HG02763 (cell line): Measurements from ENCODE around the gene ZNF177.
A peak's percentile ranks its signal among the peaks of the same experiment; 100 is the strongest.
"Not testable (repeated sequence)": the region's sequence is repeated elsewhere in the genome, so short reads cannot be mapped to it uniquely, and the experiment has no call there.

ENCODE experiments used
- ATAC-seq: cut with Tn5 transposase; IDR thresholded peaks from one replicate; pipeline ENCODE4 v1.9.1; 2021; ENCODE audit warnings: mild to moderate bottlenecking, moderate library complexity; ENCODE audit not compliant: unreplicated experiment

The ZNF177 gene

DNA sequence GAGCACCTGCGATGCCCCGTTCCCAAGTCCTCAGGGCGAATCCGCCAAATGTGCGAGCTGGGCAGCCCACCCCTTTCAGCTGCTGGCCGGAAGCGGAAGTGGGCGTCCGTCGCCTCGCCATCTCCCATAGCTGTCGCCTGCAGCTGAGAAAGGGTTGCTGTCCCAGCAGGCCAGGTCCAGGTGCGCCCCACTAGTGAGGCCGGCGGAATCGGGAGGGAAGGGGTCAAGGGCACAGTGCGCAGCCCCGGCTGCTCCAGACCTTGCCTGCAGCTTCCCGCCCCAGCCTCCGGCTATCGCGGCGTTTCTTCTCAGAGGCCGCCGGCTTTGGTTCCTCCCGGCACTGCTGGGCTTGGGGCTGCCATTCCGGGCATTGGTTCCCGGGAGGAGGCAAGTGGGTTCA lies at the start of gene ZNF177:
TSS of gene ZNF177 (plus strand) at position 109 of the 400 bp plus-strand sequence. CDS start 15,299 bp downstream, outside the sequence.
- no peak for ATAC-seq

DNA sequence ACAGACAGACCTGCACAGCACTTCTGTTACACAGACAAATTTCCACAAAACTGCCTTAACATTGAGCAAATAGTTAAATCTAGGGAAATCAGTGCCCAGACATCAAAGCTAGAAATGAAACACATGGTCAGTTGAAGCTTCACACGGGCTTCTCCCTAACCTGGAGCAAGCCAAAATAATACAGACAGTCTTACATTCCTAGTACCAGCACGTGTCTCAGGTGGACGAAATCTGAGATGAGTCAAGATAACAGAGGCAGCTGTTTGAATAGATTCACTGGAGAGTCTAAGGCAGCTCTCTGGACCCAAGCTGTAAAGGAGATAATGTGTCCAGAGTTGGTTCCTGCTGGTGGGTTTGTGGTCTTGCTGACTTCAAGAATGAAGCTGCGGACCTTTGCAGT lies 49.1 kb upstream of the ZNF177 start:
- no peak for ATAC-seq

DNA sequence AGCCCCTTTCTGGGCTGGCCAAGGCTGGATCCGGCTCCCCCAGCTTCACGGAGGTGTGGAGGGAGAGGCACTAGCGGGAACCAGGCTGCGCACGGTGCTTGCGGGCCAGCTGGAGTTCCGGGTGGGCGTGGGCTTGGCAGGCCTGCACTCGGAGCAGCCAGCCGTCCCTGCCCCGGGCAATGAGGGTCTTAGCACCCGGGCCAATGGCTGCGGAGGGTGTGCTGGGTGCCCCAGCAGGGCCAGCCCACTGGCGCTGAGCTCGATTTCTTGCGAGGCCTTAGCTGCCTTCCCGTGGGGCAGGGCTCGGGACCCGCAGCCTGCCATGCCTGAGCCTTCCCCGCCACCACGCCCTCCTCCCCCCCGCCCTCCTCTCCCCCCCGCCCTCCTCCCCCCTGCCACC lies 41.5 kb upstream of the ZNF177 start:
- ATAC-seq, result no peak

DNA sequence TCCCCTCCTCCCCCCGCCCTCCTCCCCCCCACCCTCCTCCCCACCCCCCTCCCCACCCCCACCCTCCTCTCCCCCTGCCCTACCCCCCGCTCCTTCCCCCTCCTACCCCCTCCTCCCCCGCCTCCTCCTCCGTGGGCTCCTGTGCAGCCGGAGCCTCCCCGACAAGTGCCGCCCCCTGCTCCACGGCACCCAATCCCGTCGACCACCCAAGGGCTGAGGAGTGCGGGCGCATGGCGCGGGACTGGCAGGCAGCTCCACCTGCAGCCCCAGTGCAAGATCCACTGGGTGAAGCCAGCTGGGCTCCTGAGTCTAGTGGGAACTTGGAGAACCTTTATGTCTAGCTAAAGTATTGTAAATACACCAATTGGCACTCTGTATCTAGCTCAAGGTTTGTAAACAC lies 41.1 kb upstream of the ZNF177 start:
- not testable (repeated sequence) for ATAC-seq

DNA sequence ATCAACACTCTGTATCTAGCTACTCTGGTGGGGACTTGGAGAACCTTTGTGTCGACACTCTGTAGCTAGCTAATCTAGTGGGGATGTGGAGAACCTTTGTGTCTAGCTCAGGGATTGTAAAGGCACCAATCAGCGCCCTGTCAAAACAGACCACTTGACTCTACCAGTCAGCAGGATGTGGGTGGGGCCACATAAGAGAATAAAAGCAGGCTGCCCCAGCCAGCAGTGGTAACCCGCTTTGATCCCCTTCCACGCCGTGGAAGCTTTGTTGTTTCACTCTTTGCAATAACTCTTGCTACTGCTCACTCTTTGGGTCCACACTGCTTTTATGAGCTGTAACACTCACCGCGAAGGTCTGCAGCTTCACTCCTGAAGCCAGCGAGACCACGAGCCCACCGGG lies 40.6 kb upstream of the ZNF177 start:
- ATAC-seq, result not testable (repeated sequence)

DNA sequence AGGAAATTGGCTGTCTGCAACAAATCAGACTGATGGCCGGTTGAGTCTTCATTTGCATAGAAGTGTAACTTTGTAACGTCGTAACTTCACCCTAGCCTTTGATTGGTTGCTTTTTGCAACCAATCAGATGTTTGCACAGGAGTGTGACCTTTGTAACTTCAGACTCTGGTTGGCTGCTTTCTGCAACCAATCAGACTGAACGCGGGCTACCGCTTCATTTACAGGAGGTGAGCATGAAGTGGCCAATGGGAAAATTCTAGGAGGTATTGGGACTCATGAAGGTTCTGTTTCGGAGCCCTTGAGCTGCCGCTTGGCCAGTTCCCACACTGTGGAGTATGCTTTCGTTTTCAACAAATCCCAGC lies 39.3 kb upstream of the ZNF177 start:
- ATAC-seq, result peak; percentile 26

DNA sequence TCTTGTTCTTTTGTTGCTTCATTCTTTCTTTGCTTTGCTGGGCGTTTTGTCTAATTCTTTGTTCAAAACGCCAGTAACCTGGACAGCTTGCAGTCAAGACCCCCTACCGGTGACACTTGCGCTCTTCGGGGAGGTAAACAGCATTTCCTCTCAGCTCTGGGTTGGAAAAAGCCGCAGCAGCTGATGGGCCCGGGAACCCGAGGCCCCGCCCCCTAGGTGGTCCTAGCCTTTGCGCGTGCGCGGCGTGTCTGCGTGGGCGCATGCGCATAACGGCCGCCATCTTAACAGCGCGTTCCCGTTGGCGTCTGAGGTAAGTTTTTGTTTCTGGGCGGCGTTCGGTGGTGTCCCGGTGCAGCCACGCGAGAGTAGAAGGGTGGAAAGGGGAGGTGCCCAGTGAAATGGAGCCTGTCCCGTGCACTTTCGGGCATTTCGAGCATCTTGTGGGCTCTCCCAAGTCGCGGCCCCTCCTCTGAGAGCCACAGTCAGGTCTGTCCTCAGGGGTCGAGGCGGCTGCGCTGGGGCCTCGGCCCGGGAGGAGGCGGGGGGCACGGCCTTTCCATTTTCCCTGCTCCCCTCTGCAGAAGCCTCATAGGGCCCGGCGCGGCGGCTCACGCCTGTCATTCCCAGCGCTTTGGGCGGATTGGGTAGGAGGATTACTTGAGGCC lies 38.8 kb upstream of the ZNF177 start, which contains the start of gene ZNF559:
TSS of gene ZNF559 (plus strand) at position 261 of the 665 bp plus-strand sequence. CDS start 14,371 bp downstream, outside the sequence.
- peak; percentile 94 for ATAC-seq

DNA sequence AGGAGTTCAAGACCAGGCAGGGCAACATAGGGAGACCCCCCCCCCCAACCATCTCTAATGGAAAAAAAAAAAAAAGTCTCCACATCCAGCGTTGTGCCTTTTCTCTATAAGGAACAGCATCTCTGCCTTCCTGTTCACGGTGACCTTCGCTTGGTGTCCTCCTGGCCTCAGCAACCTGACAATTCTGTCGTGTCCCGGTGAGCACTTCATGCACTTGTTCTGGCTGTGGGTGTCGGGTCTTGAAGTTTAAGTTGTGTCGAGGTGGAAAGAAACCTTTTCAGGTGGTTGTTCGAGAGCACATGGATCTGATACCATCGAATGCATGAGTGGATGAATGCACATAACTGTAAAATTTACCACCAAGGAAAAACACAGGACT lies 38.2 kb upstream of the ZNF177 start:
- ATAC-seq, result no peak

DNA sequence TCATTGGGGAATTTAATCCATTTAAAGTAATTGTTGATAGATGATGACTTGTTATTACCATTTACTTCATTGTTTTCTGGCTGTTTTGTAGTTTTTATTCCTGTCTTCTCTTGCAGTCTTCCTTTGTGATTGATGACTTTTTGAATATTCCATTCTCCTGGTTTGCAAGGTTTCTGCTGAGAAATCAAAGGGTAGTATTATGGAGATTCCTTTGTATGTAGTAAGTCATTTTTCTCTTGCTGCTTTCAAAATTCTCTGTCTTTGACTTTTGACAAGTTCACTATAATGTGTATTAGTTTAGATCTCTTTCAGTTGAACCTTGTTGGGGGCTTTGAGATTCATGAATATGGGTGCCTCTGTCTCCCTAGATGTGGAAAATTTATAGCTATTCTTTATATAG lies 32.8 kb upstream of the ZNF177 start:
- no peak for ATAC-seq

DNA sequence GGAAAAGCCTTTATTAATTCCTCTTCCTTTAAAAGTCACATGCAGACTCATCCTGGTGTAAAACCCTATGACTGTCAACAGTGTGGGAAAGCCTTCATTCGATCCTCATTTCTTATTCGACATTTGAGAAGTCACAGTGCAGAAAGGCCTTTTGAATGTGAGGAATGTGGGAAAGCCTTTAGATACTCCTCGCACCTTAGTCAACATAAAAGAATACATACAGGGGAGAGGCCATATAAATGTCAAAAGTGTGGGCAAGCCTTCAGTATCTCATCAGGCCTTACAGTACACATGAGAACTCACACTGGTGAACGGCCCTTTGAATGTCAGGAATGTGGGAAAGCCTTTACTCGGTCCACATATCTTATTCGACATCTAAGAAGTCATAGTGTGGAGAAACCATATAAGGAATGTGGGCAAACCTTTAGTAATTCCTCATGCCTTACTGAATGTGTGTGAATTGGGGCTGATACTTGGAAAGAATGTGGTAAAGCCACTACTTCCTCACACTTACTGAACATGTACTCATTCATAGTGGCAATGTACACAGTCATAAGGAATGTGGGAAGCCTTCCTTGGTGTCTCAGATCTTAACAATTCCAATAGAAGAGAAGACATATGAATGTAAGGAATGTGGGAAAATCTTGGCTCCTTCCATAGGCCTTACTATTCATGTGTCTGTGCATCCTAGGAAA lies 20.1 kb upstream of the ZNF177 start:
- ATAC-seq, result no peak

DNA sequence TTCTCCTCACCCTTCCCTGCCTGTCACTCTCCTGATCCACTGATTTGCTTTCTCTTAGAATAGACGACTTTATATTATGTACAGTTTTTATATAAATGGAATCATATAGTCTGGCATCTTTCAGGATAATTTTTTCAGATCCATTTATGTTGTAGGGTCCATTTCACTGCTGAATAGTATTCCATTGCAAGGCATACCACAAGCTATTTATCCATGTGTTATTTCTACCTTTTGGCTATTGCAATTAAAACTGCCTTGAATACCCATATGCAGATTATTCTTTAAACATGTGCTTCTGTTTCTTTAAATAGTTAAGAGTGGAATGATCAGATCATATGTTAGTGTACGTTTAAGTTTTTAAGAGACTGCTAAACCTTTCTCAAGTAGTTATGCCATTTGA lies 17.8 kb upstream of the ZNF177 start:
- ATAC-seq, result no peak

DNA sequence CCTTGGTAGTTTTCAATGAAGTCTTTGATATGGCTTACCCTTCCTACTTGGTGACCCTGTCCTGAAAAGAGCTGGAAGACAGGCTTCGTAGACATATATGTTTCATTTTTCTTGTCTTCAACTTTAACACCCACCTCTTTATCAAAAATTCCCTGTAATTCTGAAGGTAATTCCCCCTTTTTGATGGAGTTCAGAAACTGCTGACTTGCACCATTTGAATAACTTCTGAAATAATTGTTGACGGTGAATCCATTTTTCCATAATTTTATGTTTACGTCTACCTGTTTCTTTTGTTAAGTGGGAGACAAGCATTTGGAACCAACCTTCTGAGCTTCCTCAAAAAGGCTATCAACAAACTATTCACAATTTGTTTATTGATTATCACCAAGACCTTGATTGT lies 14.6 kb upstream of the ZNF177 start:
- ATAC-seq, result no peak

DNA sequence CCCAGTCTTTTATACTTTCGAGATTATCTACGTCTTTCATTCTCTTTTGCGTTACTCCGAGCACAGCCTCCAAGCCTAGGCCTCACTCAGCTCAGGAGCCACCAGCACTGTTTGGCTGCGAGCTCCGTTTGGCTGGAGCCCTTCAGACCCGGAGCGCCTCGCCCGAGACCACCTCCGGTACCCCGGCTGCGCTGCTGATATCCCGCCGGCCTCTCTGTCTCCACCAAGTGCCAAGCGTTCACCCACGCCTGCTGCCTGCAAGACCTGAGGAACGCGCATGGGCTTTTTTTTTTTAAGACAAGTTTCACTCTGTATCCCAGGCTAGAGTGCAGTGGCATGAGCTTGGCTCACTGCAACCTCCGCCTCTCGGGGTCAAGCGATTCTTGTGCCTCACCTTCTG lies 14.1 kb upstream of the ZNF177 start:
- no peak for ATAC-seq

DNA sequence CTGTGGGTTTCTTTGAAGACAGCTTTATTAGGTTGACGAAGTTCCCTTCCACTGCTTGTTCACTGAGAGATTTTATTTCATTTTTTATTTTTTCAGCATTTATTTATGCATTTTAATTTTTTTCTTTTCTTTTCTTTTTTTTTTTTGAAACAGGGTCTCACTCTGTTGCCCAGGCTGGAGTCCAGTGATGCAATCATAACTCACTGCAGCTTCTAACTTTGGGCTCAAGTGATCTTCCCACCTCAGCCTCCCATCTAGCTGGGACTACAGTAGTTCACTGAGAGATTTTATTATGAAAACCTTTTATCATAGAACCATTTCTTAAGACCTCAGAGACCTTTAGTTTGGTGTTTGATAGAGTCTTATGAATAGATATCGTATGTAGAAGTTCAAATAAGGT lies 10.3 kb upstream of the ZNF177 start:
- ATAC-seq, result no peak

DNA sequence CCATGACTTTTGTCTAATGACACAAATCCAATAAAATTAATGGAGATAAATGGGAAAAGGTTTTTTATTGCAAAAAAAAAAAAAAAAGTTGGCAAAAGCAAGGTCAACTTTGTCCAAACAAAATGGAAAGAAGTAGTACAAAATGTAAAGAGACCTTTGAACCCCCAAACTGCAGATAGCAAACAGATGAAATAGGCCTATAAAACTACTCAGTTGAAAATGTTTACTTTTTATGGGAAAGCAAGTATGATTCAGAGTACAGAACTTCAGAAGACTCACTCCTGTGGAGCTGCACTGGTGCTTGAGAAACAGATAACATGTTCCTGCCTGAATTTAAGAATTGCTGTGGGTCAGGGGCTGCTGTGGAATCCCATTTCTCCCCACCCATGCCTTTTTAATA lies 9.8 kb upstream of the ZNF177 start:
- ATAC-seq, result no peak

DNA sequence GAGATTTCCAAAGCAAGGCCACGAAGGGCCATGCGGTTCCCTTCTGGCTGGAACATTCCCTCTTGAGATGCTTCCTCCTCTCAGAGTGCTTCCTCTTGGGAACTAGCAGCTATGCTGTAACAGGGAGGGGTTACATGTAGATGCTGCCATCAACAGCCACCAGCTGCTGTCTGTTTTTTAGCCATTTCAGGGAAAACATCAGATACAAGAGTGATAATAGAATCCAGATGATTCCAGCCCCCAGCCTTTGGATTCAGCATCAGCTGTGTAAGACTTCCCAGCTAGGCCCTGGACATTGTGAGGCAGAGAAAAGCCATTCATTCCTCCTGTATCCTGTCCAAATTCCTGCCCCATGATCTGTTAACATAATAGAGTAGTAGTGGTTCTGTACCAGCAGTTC lies 8.2 kb upstream of the ZNF177 start:
- no peak for ATAC-seq

DNA sequence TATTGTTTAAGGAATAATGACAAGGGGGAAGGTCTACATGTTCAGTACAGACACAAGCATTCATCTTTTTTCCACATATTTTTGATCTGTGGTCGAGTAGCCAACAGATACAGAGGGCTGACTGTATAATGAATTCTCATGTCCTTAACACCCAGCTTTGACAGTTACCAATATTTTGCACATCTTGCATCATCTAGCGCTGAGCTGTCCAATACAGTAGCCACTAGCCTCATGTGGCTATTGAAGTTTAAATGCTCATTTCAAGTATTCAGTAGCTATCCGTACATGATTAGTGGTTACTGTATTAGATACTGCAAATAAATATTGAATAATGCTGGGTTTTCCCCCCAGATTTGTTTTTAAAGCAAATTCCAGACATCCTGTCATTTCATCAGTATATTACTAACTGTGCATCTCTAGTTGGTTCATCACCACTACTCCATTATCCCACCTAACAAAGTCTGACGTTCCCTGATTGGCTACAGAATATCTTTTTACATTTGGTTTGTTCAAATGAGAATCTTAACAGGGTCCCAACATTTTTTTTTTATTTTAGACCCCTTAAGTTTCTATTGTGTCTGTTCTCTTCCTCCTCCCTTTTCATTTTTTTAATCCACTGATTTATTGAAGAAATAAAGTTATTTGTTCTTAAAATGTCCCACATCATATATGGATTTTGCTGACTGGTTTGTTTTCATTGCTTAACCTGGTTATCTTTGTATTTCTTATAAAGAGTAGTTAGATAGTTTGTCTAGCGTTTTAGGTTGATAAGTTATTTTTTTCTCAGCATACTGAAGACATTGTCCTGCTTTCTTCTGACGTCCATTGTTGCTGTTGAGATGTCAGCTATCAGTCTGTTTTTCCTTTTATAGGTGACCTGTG lies 8.2 kb downstream of the ZNF177 start:
- no peak for ATAC-seq

DNA sequence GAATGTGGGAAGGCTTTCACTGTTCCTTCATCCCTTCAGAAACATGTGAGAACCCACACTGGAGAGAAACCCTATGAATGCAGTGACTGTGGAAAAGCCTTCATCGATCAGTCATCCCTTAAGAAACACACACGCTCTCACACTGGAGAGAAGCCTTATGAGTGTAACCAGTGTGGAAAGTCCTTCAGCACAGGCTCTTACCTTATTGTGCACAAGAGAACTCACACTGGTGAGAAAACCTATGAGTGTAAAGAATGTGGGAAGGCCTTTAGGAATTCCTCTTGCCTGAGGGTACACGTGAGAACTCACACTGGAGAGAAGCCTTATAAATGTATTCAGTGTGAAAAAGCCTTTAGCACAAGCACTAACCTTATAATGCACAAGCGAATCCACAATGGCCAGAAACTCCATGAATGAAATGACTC lies 18.6 kb downstream of the ZNF177 start:
- no peak for ATAC-seq

DNA sequence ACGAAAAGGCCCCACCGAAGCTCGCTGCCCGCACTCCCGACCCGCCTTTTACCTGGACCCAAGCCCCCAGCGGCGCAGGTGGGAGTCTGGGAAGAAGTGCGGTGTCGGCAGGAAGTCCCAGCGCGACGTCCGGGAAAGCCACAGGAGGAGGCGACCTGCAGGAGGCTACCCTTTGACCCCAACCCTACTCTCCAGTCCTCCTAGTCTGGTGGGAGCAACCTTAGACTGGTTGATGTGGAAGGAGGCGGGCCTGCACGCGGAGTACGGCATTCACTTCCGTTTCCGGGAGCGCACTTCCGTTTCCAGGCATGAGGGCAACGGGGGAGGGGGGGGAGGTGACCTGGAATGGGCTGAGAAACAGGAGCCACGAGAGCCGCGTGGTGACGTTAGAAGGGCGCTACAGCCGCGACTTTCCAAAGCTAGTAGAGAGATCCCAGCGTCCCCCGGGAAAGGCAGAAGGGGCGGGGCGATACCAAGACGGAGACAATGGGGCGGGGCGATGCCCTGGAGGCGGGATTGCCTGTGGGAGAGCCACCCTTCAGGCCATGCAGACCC lies 44.1 kb downstream of the ZNF177 start:
- ATAC-seq, result no peak

DNA sequence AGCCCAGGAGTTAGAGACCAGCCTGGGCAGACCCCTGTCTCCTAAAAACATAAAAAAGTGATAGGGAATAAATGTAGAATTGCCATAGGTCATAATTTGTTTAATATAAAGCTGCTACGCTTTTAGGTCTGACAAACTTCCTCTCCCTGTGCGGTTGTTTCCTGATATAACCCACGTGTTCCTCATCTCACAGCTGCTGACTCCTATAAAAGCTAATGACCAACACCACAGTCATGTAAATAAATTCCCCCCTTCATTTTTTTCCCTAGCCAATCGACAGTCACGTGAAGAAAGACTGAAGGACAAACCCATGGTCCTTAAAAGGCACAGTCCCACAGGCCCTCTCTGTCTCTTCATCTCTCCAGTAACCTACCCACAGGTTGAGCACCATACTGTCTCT lies 45.0 kb downstream of the ZNF177 start:
- no peak for ATAC-seq

DNA sequence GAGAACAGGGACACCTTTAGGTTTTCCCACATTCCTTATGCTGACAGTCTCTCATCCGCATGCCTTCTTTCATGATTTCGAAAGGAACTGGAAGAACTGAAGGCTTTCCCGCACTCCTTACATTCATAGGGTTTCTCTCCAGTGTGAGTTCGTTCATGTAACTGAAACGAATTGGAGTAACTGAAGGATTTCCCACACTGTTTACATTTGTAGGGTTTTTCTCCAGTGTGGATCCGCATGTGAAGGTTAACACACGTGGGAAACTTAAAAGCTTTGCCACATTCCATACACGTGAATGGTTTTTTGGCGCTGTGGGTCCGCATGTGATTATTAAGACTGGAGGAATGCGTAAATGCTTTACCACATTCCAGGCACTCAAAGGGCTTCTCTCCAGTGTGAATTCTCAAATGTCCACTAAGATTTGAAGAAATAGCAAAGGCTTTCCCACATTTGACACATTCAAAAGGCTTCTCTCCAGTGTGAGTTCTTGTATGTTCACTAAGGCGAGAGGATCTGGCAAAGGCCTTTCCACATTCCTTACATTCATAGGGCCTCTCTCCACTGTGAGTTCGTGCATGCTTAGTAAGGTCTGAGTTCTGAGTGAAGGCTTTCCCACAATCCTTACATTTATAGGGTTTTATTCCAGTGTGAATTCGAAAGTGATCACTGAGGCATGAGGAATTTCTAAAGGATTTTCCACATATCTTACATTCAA lies 50.6 kb downstream of the ZNF177 start:
- ATAC-seq, result no peak
